Measurements from ENCODE around the gene NAALADL2.
"Not testable (repeated sequence)": the region's sequence is repeated elsewhere in the genome, so short reads cannot be mapped to it uniquely, and the experiment has no call there.

The NAALADL2 gene

DNA sequence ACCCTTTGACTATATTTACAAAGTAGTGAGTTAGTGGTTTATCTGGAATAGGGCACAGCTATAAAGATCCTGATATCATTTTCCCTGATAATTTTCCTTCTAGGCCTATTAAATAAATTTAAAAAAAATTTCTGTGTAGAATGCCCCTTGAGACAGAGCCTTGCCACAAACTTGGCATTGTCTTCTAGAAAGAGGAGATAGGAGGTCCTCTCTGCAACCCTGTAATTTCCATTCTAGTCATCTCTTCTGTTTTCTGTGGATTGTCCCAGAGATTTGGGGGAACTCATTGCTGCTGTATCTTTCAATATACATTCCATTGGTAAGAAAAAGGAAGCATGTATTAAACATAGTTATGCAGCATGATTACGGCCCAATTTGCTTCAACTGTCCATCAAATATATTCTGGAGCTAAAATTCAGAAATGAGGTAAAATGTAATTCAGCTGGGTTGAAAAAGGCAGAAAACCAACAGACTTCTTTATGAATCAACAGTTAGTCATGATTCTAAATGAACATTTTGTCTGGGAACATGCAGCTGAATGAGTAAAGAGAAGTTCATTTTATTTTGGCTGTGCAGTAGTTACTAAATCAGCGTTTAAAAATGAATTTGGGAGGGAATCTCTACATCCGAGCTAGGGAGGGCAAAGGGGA is 401.1 kb downstream of the NAALADL2 start:
- no peak overlapping the region for H3K27ac ChIP-seq (ENCODE audit: low read depth, low read length)
- H3K36me3 ChIP-seq (ENCODE audit: control insufficient read depth, insufficient read depth, low read length): no peaks in the 10 kb centered on the region
- H3K9me3 ChIP-seq (ENCODE audit: control insufficient read depth, insufficient read depth, low read depth, low read length): no peaks in the 10 kb centered on the region
- H3K9ac ChIP-seq (ENCODE audit: low read length): no peak overlapping the region
- H3K4me3 ChIP-seq (ENCODE audit: low read depth, low read length): no peak overlapping the region
- H3K4me1 ChIP-seq (ENCODE audit: control insufficient read depth, insufficient read depth, low read length): no peaks in the 10 kb centered on the region
- H3K27me3 ChIP-seq (ENCODE audit: control insufficient read depth, insufficient read depth, low read length): no peaks in the 10 kb centered on the region

DNA sequence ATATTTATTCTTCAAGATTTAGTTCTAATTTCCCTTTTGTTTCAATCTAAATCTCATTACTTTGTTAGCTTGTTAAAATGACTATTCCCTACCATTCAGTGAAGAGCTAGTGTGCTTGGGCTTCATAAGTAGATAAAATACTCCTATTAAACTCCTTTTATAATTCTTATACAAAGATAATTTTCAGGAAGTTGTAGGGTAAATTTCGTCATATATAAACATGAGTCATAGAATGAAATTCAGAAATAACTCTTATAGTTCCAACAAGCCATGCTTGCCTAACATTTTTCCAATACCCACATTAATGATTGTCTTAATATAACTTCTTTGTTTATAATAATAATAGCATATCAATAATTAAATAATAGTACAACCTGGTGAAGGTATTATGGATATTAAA is 407.3 kb downstream of the NAALADL2 start:
- H3K9ac ChIP-seq (ENCODE audit: low read length): no peak overlapping the region
- H3K4me1 ChIP-seq (ENCODE audit: control insufficient read depth, insufficient read depth, low read length): no peaks in the 10 kb centered on the region

DNA sequence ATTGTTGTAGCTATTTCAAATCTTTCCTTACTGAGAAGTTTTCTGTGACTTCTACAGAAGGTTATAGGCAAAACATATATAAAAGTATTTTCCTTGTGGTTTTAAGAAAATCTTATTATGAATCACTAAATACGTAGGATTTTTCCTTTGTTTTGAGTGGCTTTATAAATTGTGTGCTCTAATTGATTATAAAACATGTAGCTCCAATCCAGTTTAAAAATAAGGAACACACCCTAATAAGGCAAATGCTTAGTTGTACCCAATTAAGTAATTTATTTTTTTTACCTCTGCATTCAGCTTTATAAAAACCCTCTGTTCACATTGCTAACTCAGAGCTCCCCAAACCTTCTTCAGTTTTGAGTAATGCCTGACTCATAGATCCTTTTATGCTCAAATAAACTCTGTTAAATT is 408.0 kb downstream of the NAALADL2 start:
- Histone ChIP-seq H3K27ac (ENCODE audit: low read depth, low read length) (no peak overlapping the region), H3K9me3 (ENCODE audit: control insufficient read depth, insufficient read depth, low read depth, low read length) (no peaks in the 10 kb centered on the region), H3K4me1 (ENCODE audit: control insufficient read depth, insufficient read depth, low read length) (no peaks in the 10 kb centered on the region), H3K36me3 (ENCODE audit: control insufficient read depth, insufficient read depth, low read length) (no peaks in the 10 kb centered on the region), H3K4me3 (ENCODE audit: low read depth, low read length) (no peak overlapping the region), H3K9ac (ENCODE audit: low read length) (no peak overlapping the region), H3K27me3 (ENCODE audit: control insufficient read depth, insufficient read depth, low read length) (no peaks in the 10 kb centered on the region)

More for the DNA sequence above, 407.3 kb downstream of the NAALADL2 start:
- no peaks in the 10 kb centered on the region for H3K36me3 ChIP-seq (ENCODE audit: control insufficient read depth, insufficient read depth, low read length)
- no peaks in the 10 kb centered on the region for H3K9me3 ChIP-seq (ENCODE audit: control insufficient read depth, insufficient read depth, low read depth, low read length)
- H3K27ac ChIP-seq (ENCODE audit: low read depth, low read length): no peak overlapping the region
- H3K4me3 ChIP-seq (ENCODE audit: low read depth, low read length): no peak overlapping the region
- no peaks in the 10 kb centered on the region for H3K27me3 ChIP-seq (ENCODE audit: control insufficient read depth, insufficient read depth, low read length)

DNA sequence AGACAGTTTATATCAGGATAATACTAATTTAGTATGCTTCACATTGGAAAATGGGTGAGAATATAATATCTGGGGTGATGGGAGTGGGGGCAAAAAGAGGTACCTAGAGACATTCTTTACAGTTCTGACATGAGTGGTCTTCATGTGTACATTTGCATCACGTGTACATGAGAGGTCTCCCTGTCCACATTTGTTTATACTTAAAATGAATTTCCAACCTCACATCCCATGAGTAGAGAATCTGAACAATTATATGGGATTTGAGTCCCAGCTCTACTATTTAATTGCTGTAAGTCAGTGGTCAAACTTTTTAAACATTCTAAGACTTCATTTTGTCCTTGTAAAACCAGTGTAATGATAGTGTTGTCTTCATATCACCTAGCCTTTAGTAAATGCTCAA is 408.4 kb downstream of the NAALADL2 start:
- H3K36me3 ChIP-seq (ENCODE audit: control insufficient read depth, insufficient read depth, low read length): no peaks in the 10 kb centered on the region
- no peaks in the 10 kb centered on the region for H3K9me3 ChIP-seq (ENCODE audit: control insufficient read depth, insufficient read depth, low read depth, low read length)
- H3K9ac ChIP-seq (ENCODE audit: low read length): no peak overlapping the region
- H3K4me1 ChIP-seq (ENCODE audit: control insufficient read depth, insufficient read depth, low read length): no peaks in the 10 kb centered on the region
- no peak overlapping the region for H3K27ac ChIP-seq (ENCODE audit: low read depth, low read length)
- no peak overlapping the region for H3K4me3 ChIP-seq (ENCODE audit: low read depth, low read length)
- no peaks in the 10 kb centered on the region for H3K27me3 ChIP-seq (ENCODE audit: control insufficient read depth, insufficient read depth, low read length)

DNA sequence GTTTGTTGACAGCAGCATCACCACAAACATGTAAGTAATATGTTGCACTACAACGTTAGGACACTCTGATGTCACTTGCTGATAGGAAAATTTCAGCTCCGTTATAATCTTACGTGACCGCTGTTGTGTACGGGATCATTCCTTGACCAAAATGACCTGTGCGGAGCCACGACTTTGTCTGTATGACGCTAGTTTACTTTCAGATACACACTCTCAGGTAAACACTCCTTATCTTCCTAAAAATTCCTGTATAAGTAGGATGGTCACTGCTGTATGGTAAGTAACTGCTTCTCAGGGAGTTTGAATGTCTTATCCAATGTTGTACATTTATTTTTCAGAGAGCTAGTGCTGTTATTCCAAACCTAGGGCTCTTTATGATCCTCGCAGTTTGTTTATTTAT is 410.3 kb downstream of the NAALADL2 start:
- Histone ChIP-seq H3K9me3 (ENCODE audit: control insufficient read depth, insufficient read depth, low read depth, low read length) (no peaks in the 10 kb centered on the region), H3K36me3 (ENCODE audit: control insufficient read depth, insufficient read depth, low read length) (no peaks in the 10 kb centered on the region), H3K9ac (ENCODE audit: low read length) (no peak overlapping the region), H3K27me3 (ENCODE audit: control insufficient read depth, insufficient read depth, low read length) (no peaks in the 10 kb centered on the region), H3K4me1 (ENCODE audit: control insufficient read depth, insufficient read depth, low read length) (no peaks in the 10 kb centered on the region), H3K27ac (ENCODE audit: low read depth, low read length) (no peak overlapping the region), H3K4me3 (ENCODE audit: low read depth, low read length) (no peak overlapping the region)

DNA sequence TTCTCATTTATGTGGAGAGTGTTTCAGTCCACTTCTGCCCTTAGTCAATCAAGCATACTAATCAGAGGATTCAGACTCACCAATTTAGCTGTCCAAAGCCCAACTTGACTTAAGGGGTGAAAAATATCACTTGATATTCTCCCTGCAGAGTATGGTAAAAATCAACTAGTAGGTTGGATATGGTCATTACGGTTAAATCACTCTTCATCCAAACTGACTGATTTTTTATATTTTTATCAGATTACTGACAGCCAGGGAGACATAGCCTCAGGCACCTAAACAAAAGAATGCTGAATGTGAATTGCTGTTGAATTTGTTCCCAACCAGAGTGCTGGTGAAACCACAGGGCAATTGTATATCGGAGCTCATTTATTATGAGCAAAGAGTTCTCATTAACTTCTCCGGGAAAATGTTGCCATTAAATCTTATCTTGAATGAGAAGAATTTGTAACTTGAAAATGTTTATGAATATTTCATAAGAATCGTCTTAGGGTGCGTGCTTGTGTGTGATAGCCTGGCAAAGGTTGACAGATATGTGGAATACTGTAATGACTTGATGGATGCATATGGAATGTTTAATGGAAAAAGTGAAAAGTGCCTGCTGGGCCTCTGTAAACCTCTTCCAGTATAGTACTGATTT is 411.2 kb downstream of the NAALADL2 start:
- no peak overlapping the region for H3K9ac ChIP-seq (ENCODE audit: low read length)
- no peak overlapping the region for H3K27ac ChIP-seq (ENCODE audit: low read depth, low read length)

DNA sequence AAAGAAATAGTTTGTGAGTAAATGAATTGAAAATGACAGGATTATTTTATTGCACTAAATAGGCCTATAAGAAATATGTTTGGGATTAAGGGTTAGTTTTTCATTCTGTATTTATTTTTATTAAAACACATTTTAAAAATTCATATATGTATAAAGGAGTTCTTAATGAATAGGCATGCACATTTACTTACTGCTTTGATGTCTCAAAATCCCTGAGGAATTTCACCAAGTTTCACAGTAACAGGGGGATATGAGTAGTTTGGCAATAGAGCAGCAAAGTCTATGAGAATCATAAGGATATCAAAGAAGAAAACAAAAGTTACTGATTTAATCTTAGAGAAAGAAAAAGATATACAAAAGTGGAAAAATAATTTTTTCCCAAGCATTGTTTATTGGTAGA is 411.7 kb downstream of the NAALADL2 start:
- no peaks in the 10 kb centered on the region for H3K9me3 ChIP-seq (ENCODE audit: control insufficient read depth, insufficient read depth, low read depth, low read length)
- no peak overlapping the region for H3K4me3 ChIP-seq (ENCODE audit: low read depth, low read length)
- H3K36me3 ChIP-seq (ENCODE audit: control insufficient read depth, insufficient read depth, low read length): no peaks in the 10 kb centered on the region
- H3K27ac ChIP-seq (ENCODE audit: low read depth, low read length): no peak overlapping the region
- no peaks in the 10 kb centered on the region for H3K4me1 ChIP-seq (ENCODE audit: control insufficient read depth, insufficient read depth, low read length)
- H3K9ac ChIP-seq (ENCODE audit: low read length): no peak overlapping the region
- H3K27me3 ChIP-seq (ENCODE audit: control insufficient read depth, insufficient read depth, low read length): no peaks in the 10 kb centered on the region

More for the DNA sequence above, 411.2 kb downstream of the NAALADL2 start:
- no peaks in the 10 kb centered on the region for H3K27me3 ChIP-seq (ENCODE audit: control insufficient read depth, insufficient read depth, low read length)
- H3K9me3 ChIP-seq (ENCODE audit: control insufficient read depth, insufficient read depth, low read depth, low read length): no peaks in the 10 kb centered on the region
- H3K4me1 ChIP-seq (ENCODE audit: control insufficient read depth, insufficient read depth, low read length): no peaks in the 10 kb centered on the region
- no peak overlapping the region for H3K4me3 ChIP-seq (ENCODE audit: low read depth, low read length)
- H3K36me3 ChIP-seq (ENCODE audit: control insufficient read depth, insufficient read depth, low read length): no peaks in the 10 kb centered on the region

DNA sequence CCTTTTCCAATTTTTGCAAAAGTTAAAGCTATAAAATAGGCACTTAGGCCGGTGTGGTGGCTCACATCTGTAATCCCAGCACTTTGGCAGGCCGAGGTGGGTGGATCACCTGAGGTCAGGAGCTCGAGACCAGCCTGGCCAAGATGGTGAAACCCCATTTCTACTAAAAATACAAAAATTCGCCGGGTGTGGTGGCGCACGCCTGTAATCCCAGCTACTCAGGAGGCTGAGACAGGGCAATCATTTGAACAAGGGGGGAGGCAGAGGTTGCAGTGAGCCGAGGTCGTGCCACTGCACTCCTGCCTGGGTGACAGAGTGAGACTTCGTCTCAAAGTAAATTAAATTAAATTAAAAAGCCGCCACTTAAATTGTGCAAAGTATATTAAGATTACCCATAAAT is 412.3 kb downstream of the NAALADL2 start:
- H3K4me3 ChIP-seq (ENCODE audit: low read depth, low read length); H3K27ac ChIP-seq (ENCODE audit: low read depth, low read length); H3K9me3 ChIP-seq (ENCODE audit: control insufficient read depth, insufficient read depth, low read depth, low read length); H3K36me3 ChIP-seq (ENCODE audit: control insufficient read depth, insufficient read depth, low read length); H3K9ac ChIP-seq (ENCODE audit: low read length); H3K27me3 ChIP-seq (ENCODE audit: control insufficient read depth, insufficient read depth, low read length); H3K4me1 ChIP-seq (ENCODE audit: control insufficient read depth, insufficient read depth, low read length): not testable (repeated sequence)

DNA sequence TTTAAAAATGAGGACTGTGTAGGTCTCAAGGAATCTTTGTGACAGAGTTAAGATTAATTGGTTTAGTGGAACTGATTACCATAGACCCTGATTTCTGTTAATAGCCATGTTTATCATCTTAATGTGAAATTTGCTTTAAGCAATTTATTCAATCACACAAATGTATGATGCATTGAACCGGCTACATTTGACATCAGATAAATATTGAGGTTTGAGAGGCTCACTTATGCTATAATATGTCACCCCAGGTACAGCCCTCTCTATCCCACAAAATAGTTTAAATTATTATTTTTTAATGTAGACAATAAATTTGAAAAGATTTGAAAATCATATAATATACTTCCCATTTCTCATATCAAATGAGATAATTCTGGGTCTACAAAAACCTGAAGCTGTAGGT is 413.3 kb downstream of the NAALADL2 start:
- H3K9ac ChIP-seq (ENCODE audit: low read length): no peak overlapping the region
- H3K27ac ChIP-seq (ENCODE audit: low read depth, low read length): no peak overlapping the region
- no peaks in the 10 kb centered on the region for H3K36me3 ChIP-seq (ENCODE audit: control insufficient read depth, insufficient read depth, low read length)
- no peaks in the 10 kb centered on the region for H3K9me3 ChIP-seq (ENCODE audit: control insufficient read depth, insufficient read depth, low read depth, low read length)
- no peak overlapping the region for H3K4me3 ChIP-seq (ENCODE audit: low read depth, low read length)
- H3K27me3 ChIP-seq (ENCODE audit: control insufficient read depth, insufficient read depth, low read length): no peaks in the 10 kb centered on the region
- H3K4me1 ChIP-seq (ENCODE audit: control insufficient read depth, insufficient read depth, low read length): no peaks in the 10 kb centered on the region

DNA sequence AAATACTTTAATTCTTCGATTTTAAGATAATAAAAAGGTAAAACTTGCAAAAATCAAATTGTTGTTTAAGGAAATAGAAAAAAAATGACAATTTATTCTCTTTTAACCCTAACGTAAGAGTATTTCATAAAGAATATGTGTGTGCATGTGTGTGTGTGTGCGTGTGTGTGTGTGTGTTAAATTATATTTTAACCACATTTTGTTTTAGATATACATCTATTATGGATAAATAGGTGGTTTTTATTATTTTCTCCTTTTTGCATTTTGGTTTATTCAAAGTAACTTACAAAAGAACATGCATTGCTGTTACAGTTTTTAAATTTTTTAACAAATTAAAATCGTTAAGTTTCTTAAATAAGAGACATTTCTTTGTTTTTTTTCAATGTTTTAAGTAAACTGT is 414.4 kb downstream of the NAALADL2 start:
- Histone ChIP-seq H3K4me3 (ENCODE audit: low read depth, low read length) (no peak overlapping the region), H3K9ac (ENCODE audit: low read length) (no peak overlapping the region), H3K9me3 (ENCODE audit: control insufficient read depth, insufficient read depth, low read depth, low read length) (no peaks in the 10 kb centered on the region), H3K4me1 (ENCODE audit: control insufficient read depth, insufficient read depth, low read length) (no peaks in the 10 kb centered on the region), H3K27me3 (ENCODE audit: control insufficient read depth, insufficient read depth, low read length) (no peaks in the 10 kb centered on the region), H3K36me3 (ENCODE audit: control insufficient read depth, insufficient read depth, low read length) (no peaks in the 10 kb centered on the region), H3K27ac (ENCODE audit: low read depth, low read length) (no peak overlapping the region)

DNA sequence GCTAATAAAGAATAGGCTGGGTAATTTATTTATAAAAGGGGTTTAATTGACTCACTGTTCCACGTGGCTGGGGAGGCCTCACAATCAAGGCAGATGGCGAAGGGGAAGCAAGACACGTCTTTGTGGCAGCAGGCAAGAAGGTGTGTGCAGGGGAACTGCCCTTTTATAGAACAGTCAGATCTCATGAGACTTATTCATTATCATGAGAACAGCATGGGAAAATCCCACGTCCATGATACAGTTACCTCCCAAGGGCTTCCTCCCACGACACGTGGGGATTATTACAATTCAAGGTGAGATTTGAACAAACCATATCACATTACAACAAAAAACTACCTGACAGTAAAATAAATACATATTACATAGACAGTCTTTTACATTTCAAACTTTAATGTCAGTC is 414.9 kb downstream of the NAALADL2 start:
- Histone ChIP-seq H3K27ac (ENCODE audit: low read depth, low read length) (no peak overlapping the region), H3K27me3 (ENCODE audit: control insufficient read depth, insufficient read depth, low read length) (no peaks in the 10 kb centered on the region), H3K4me3 (ENCODE audit: low read depth, low read length) (no peak overlapping the region), H3K9ac (ENCODE audit: low read length) (no peak overlapping the region), H3K4me1 (ENCODE audit: control insufficient read depth, insufficient read depth, low read length) (no peaks in the 10 kb centered on the region), H3K9me3 (ENCODE audit: control insufficient read depth, insufficient read depth, low read depth, low read length) (no peaks in the 10 kb centered on the region), H3K36me3 (ENCODE audit: control insufficient read depth, insufficient read depth, low read length) (no peaks in the 10 kb centered on the region)

All from HUES6 (cell line).